GM19467 (cell line): ENCODE results near the gene SLC38A2.

Experiments
- ATAC-seq: cut with Tn5 transposase; IDR thresholded peaks from one replicate; pipeline ENCODE4 v1.9.1; 2021; ENCODE audit warnings: mild to moderate bottlenecking, moderate library complexity; ENCODE audit not compliant: unreplicated experiment

SLC38A2 gene

DNA sequence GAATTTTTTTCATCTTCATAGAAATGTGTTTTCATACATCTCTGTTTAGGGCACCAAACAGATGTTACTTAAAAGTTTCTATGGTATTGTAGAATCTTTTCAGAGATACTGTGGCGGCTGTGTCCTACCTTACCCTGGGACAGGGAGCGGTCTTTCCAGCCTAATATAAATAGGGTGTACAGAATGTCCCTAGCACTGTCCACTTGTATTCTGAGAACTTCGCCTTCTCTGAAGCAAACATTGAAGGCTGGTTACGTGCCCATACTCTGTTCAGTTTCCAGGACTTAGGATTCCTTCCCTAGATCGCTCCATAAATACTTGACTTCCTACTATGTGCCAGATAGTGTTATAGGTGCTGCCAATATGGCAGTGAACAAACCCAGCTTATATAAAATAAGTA lies 24.3 kb upstream of the SLC38A2 start:
- no peak for ATAC-seq

DNA sequence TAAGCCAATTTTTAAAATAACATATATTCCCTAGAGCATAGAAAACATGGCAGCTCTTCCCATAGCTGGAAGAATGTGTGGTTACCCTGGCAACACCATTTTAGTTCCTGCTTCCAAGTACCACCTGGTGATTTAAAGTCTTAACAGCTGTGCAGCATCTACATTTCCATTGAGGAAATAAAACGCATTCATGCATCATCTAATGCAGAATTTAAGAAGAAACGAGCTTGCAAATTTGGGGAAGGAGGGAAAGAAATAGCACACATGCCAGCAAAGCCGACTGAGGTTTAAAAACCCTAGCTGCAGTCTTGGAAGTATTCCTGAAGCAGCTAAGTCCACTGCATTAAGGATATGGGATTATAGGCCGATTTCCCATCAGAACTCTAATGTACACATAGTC lies 22.8 kb upstream of the SLC38A2 start:
- ATAC-seq, result no peak

DNA sequence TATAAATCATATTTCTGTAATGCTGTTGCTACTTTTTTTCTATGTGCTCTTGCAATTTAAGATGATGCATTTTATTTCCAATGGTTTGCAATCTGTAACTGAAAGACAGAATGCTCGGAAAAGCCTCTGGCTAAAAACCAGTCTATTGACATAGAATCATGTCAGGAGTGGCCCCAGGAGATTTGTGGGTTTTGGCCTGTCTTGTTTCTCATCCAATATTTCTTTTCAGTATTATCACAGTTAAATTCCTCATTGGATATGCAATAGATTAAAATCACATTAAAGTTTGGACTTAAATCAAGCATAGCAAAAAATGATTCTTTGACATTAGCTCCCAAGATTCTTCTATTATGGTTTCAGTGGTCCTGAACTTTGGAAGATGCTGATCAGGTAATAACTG lies 19.1 kb upstream of the SLC38A2 start:
- no peak for ATAC-seq

DNA sequence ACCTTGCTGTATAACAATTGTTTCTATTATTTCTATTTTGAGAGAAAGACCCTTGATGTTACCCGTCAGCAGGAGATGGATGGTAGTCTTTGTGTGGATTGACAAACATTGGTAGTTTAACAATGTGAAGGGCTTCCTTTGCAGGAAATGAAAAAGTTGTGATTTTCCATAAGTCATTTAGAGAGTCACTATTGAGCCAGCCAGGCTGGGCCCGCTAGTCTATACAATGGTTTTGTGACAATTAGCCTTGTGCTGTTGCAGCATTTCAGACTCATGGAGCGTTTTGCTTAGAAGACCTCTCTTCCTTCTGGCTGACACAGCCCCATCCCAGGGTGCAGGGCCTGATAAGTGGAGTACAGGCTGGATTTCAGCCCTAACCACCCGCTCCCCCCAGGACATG lies 18.3 kb upstream of the SLC38A2 start:
- ATAC-seq, result no peak

DNA sequence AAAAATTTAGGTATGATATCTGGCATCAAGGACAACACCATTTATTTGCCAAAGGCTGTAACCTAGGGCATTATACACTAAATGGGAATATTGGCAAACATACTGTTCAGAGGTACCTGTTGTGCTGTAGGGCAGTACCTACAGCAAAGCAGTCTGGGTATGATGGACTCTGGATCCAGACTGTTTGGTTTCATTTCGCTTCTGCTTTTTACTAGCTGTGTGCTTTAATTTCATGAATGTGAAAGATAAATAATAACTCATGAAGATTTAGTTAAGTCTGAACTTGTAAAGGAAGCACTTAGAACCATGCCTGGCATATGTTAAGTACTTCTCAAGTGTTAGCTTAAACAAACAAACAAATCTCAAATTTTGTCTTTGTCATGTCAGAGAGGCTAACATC lies 17.7 kb upstream of the SLC38A2 start:
- ATAC-seq, result no peak

DNA sequence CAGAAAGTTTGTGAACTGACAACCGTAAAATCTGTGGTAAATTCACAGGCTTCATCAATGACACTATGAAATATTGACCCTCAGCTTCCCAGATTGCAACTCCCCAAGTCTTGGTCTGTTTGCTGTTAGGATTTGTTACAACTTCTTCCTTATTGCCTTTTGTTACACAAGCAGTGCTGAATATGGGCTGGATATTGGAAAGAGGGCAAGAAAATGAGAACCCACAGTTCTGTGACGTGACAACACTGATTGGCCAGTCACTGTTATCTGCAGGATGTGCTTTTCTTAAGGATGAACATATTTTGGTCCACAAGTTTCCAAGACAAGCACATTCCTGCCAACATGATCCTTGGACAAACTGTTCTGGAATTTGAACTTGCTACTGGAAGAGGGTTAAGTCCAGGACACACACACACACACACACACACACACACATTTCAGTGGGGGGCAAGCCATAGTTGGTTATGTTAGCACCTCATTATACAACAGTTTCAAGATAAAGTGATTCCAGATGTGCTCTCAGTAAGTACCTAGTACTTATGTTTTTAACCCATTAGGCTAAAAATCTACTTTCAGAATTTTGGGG lies 16.6 kb upstream of the SLC38A2 start:
- ATAC-seq, result no peak

DNA sequence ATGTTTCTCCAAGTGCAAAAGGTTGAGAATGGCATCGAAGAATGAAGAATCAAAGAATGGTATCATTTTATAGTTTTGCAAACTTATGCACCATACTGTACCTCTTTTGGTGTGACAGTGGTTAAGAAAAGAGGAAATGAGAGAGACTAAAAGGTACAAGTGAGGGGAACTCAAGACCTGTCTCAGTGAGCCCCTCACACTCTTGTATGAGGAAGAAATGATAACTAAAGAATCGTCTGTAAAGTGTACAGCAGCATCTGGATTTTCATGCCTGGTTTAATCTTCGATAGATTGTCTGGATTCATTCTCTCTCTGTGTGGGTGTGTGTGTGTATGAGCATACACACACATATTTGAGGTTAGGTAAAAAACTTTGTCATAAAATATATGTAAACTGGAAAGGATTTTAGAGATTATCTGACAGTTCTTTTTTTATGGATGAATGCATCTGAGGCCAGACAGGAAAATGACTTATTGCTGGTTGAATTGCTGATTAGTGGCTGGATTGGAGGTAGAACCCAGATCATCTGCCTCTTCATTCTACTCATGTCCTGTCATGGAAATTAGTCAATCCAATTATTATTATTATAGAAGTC lies 16.0 kb upstream of the SLC38A2 start:
- ATAC-seq, result peak; percentile 63

DNA sequence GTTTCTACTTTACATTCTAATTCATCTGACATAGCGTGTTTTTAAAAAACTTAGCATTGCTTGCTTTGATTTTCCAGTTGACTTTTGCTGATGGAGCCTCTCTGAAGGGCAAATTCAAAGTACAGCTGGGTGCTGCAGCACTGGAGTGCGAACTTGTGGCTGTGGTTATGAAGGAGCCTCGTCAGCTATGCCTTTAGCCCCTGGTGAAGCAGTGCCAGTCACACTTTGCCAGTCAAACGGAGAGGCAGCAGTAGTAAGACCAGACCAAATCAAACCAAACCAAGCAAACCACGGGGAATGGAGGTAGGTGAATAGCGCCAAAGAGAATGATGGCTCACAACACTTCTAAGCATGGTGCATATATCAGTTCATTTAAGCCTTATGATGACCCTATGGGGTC lies 15.1 kb upstream of the SLC38A2 start:
- ATAC-seq, result no peak

DNA sequence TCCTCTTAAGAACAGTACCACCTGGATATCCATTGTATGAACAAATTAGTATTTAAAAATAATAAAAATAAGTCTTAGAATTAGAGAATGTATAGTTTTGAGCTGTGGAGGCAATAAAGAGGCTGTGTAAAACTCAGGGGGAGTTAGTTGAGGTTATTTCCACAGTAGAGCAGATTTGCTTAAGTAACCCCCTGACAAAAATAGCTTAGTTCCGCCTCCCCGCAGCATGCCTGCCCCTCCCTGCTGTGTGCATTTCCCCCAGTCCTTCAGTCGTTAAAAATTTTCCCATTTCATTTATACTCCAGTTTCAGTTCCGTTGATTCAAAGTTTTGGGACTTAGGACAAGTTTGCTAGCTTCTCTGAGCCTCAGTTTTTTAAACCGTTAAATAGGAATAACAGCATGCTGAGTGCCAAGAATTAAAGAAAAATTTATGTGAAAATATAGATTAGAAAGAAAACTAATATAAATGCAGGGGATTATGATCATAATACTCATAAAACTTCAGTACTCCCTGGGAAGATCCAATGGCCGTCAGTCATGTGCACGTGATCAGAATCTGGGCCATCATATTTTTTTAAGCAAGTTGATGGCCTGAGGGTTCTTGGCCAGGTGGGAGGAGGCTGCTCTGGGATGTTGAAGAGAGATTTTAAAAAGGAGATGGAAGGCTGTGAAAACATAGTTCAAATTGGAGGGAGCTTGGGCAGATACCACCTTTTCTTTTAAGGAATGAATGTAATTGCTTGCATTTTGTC lies 14.5 kb upstream of the SLC38A2 start:
- no peak for ATAC-seq

DNA sequence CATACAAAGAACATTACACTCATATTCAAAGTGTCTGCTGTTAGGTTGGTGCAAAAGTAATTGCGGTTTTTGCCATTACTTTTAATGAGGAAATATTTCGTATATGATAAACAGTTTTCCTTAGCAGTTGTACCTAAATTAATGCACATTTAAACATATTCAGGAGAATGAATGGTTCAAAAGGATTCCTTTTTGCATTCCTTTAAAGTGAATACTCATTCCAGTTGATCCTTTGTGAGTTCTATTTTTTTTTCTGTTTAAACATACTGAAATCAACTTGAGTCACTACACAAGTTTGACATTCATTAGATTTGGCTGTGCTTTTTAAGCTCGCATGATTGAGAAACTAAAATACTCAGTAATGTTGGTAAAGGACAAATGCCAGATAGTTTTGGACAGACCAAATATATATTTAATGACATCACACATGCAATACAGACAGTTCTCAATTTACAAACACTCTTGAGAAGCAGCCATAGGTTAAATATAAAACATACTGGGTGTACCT lies 13.8 kb upstream of the SLC38A2 start:
- ATAC-seq, result no peak

DNA sequence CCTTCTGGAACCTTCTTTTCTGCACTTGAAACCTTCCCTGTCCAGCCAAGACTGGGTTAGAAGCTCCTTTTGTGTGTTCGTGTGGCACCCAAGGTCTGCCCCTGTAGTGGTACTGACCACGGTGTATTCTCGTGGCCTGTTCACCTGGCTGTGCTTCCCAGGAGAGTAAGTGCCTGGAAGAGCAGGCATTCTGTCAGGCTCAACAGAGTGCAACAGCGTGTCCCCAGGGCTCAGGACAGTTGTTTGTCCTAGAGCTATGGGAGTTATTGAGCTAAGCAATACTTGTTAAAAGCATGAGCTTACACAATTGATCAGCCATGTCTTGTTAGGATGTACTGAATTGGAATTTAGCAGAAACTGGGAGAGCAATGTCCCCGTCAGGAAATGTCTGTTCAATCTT lies 12.9 kb upstream of the SLC38A2 start:
- ATAC-seq, result no peak

DNA sequence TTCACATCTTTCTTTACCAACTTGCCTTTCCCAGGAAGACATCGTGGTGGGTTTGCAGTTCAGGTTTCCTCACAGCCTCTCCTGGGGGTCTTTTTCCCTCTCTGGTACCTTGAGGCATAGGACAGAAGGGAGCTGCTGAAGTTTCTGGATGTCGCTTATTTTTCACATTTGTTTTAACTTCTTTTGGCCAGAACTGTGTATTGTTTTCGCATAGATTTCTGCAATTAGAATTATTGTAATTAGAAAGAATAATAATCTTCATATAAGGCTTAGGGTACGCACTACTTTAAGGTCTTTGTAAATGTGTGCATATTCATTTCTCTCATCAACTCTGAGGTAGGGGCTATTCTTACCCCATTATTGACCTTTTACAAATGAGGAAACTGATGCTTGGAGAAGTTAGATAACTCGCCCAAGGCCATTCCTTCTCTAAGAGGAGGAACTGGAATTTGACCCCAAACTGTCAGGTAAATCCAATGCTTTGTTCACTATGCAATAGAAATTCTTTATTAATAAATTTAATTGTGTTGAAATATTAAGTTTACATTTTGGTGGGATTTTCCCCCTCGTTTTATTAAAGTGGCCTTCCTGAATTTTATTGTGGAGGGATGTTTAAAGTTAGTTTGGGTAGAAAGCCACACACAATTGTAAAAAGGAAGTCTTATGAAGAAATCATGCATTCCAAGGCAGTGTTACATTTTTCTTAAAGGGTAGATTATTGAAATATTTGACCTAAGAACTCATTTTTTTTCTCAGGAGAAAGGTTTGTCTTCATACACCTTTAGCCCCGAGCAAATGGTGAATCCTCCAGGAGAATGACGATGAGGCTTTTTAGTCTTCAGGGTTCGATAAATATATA lies 12.1 kb upstream of the SLC38A2 start:
- no peak for ATAC-seq

DNA sequence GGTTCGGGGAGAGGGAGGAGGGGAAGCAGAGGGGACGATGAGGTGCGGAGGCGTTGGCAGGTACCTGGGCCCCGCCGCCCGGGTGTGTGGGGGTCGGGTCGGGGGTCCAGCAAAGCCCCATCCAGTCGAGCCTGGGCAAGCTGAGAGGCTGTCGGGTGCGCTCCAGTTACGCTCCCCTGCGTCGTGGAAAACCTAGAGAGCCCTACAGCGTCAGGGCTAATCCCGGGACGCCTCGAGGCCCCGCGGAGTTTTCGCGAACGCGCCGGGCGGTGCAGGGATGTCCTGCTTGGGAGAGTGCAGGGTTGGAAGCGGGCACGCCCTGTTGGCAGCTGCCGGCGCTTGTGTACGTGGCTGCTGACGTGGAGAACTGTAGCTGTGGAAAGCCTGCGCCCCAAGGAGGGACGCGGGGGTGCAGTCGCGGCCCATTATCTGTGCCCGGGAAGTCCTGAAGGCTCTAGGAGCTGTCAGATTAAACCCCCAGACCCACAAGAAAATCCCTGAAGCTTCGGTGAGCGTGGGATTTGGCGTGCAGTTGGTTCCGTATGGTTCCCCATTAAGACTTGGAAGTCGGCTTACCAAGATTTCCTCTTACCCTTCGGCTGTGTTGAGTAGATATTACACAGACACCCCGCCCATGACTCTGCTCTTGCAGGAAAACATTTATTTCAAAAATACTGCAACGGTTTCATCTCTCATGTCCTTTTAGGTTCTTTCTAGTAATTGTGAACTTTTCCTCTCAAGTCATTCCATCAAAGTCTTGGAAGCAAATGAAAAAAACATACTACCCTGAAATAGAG lies 11.3 kb upstream of the SLC38A2 start:
- ATAC-seq, result peak; percentile 28

DNA sequence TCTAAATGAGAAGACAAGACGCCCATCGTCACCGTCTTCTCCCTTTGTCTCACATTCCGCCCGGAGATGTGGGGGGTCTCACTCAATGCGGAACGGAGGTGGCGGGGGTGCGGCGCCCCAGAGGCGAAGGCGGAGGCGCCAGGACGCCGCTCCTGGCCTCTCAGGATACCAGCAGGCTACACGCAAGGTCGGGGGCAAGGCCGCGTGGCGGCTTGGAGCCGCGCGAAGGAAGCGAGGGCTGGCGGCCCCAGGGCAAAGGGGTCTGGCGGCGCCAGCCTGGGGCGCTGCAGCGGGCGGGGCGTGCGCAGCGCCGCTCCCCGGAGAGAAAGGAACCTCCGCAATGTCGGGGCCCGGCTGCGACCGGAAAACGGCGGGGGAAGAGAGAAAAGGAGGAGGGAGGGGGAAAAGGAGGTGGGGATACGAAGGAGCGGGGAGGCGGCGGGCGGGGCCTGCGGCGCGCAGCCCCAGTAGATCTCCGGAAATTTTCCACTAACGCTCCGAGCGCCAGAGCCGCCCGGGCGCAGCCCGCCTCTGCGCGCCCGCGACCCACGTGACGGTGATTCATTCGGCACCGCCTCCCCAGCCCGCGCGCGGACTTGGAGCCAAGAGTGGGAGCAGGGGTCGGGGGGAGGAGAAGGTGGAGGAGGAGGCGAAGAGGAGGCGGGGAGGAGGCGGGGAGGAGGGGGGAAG lies 10.5 kb upstream of the SLC38A2 start:
- ATAC-seq, result peak; percentile 74

DNA sequence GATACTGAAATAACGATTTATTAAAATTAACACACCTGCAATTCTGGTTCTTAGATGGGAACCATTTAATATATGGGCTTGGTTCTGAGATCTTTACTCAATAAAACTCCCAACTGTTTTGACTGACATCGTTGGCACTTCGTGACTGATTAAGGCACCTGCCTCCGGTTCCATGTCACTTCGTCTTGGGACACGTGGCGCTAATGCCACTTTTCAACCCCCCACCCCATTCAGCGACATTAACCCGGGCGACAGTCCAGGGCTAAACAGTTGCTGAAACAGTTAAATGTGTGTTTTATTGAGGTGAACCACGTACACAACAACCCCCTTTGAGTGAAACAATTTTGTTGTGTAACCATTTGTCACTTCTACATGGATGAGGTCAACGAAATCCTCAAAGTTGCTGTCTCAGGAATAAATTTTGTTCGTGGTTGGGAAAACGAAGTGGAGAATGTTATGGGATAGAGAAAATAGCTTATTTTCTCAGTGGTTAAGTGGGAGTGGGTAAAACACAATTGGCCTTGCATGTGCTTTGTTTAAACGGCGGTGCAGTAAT lies 9.9 kb upstream of the SLC38A2 start:
- no peak for ATAC-seq

DNA sequence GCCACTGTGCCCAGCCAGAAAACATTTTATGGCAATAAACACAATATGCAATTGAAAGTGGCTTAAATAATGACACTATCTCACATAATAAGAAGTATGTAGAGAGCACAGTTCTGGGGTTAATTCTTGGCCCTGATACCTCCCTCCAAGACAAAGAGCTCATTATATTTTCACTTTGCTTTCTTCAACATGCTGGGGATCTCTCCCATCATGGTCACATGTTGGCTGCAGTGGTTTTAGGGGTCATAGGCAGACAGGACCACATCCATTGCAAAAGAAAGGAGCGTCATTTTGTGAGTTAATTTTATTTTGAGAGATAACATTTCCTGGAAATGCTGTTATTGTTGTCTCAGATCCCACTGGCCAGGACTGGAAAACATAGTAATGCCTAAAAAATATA lies 8.3 kb upstream of the SLC38A2 start:
- no peak for ATAC-seq

DNA sequence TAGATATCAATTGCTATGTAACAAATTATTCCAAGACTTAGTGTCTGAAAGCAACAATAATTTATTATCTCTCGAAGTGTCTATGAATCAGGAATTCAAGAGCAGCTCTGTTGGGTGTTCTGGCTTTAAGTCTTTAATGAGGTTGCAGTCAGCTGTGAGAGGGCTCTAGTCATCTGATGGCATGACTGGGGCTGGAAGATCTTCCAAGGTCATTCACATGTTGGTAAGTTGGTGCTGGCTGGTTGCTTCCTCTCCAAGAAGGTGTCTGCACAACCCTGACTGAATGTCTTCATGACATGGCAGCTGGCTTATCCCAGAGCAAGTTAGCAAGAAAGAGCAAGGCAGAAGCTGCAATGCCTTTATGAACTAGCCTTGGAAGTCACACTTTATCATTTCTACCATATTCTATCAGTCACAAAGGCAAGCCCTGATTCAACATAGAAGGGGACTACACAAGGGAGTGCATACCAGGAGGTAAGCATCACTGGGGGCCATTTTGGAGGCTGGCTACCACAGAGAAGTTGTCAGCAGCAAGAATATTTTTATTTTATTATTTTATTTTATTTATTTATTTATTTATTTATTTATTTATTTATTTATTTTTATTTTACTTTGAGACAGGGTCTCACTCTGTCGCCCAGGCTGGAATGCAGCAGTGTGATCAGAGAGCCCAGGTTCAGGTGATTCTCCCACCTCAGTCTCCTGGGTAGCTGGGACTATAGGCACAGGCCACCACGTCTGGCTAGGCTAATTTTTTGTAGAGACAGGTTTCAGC lies 7.6 kb upstream of the SLC38A2 start:
- ATAC-seq, result no peak

DNA sequence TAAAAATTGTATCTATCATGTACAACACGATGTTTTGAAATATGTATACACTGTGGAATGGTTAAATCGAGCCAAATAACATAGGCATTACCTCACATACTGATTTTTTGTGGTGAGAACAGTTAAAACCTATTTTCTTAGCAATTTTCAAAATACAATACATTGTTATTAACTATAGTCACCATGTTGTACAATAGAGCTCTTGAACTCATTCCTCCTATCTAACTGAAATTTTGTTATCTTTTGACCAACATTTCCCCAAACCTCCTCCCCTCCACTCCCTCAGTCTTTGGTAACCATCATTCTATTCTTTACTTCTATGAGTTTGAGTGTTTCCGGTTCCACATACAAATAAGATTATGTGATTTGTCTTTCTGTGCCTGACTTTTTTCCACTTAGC lies 6.8 kb upstream of the SLC38A2 start:
- no peak for ATAC-seq

DNA sequence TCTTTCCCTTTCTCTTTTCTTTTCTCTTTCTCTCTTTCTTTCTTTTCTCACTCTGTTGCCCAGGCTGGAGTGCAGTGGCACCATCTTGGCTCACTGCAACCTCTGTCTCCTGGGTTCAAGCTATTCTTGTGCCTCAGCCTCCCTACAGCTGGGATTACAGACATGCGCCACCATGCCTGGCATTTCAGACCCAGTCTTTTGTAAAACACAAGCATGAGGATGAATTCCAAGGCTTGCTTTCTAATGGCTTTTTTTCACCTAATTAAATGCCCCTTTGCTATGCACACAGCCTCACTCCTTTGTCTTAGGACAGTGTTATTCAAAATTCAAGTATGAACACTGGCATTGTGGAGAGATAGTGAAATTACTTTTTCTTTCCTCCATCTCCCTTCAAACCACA lies 6.0 kb upstream of the SLC38A2 start:
- ATAC-seq, result no peak
